Right lung (tissue), 5 donors: ENCODE results near the gene KCTD17. TPM values are rescaled to one million over a fixed set of nuclear protein-coding genes. Genes with fewer than 3 reads are reported as not detected.

Source experiments
- DNase-seq, 2 donors: peaks; one replicate each; pipeline ENCODE4 v3.0.0-alpha.2; 2013
- polyA plus RNA-seq, 5 donors: library from polyadenylated mRNA; unstranded; fragments of 120-200 nt; gene quantifications; one replicate each; pipeline versions ENCODE4 v1.2.1 to v1.2.3, GENCODE V29; 2013; ENCODE audit warnings: inconsistent platforms in 1 of 5, low replicate concordance in 1 of 5; ENCODE audit not compliant: insufficient read length in 5 of 5, insufficient read depth in 1 of 5

Gene KCTD17
- polyA plus RNA-seq, 5 donors, result 24.5 to 38.0 (median 27.3) TPM

DNA sequence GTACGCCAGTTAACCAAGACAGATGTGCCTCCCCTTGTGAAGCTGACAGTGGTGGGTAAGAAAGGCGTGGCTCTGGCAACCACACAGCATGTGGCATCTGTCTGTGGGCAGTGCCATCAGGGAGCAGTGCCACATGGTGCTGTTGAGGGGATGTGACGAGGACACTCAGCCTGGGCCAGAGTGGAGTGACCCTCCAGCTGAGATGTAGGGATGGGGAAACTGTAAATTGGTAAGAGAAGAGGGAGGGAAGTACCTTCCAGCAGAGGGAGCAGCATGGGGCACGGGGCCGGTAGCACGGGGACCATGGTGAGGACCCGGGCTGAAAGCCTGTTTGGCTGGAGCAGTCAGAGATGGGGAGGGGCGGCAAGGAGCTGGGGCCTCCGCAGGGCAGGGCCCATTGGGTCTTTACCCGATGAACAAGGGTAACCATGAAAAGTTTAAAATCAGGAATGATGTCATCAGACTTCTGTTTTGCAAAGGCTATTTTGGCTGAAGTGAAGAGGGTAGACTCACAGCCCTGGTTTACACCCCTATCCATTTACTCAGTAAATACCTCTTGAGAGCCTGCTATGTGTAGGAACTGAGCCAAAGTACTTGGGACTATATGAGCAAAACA lies 47.5 kb downstream of the KCTD17 start:
- DNase-seq, result peak in 1 of 2 donors; percentile 38

DNA sequence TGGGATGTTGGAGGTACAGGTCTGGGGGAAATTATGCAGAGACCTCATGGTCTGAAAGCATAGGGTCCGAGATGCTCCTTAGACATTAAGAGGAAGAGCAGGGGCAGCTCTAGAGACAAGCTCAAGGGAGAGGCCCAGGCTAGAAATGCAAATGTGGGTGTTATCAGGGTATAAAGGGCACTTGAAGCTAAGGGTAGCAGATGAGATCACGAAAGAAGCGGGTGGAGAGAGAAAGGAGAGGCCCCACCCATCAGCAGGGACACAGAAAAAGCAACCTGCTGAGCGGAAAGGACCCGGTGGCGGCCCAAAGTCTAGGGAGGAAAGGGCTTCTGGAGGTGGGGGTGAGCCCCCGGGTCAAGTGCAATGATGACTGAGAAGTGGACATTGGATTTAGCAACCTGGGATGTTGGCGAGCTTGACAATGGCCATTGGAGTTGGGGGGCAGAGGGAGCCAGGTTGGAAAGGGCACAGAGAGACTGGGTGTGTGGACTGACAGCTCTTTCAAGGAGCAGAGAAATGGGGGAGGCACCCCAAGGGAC lies 49.1 kb downstream of the KCTD17 start:
- no peak for DNase-seq

DNA sequence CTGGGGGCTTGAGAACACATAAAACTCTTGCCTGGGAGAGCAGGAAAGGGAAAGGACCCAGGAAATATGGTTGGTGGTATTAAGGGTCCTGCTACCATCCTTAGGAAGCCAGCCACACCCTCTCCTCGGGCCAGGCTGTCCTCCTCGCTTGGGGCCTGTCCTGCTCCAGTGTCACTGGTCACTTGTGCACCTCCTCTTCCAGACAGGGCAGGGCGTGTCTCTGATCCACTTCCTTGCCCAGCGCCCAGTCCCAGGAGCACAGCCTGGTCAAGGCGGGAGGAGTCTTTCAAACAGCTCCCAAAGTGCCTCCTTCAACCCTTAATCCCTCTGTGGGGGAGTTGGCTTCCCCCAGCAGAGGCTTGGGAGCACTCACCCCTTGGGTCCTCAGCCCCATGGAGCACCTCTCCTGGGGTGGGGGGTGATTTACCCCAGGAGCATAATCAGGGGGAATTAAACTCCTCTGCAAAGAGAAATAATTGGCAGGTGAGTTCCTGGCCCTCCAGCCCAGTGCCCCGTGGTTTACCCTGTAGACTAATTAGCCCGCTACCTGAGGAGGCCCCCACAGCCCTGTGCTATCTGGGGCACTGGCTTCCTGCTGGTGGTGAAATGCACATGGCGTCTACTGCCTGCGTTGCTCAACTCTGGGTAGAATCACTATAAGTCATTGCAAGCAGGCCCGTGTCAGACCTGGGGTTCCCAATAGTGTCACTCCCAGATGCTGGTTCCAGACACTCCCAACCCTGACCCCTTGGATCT lies 49.9 kb downstream of the KCTD17 start:
- DNase-seq, result no peak

DNA sequence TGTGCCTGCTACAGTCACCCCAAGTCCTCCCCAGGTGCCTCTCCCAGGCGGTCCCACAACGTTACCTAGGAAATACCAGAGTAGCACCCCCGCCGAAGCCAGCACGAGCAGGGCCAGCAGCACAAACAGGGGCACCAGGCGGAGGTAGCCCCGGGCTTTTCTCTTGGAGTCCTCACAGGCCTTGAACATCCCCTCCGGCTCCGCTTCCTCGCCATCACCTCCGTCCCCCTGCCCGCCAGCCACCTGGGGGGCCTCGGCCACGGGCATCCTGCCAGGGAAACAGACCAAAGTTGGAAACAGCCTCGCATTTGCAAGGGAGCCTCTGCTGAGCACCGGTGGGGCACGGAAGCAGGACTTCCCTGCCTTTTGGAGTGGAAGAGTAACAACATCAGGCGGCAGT lies 51.6 kb downstream of the KCTD17 start:
- no peak for DNase-seq

DNA sequence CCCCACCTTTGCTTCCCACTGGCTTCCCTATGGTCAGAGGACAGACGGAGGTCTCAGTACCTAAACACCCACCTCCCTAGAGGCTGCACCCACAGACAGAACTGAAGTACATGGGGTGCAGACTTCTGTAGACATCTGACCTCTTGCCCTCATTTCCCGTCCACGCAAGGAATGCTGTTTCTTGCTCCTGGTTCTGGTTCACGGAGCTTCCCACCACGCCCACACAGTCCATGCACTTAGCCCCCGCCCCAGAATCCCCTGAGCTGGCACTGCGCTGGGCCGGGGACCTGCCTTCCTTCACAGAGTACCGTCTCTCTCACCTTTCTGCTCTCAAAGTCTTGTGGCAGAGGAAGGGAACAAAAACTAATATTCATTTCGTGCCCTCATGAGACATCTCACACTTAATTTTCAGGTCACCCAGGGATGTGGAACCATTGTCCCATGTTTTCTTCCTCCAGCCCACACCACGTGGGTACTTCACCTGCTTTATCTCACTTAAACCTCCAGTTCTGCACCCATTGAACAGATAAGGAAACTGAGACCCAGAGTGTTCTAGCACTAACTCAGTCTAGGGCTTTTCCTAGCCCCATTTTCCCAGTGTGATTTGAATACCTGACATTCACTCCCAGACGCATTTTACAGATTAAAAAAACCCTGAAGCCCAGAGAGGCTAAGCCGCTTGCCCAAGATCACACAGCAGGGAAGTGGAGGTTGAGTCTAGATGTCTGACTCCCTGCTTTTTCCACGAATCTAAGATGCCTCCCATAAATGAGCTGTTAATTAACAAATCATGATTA lies 52.3 kb downstream of the KCTD17 start:
- DNase-seq, result no peak

DNA sequence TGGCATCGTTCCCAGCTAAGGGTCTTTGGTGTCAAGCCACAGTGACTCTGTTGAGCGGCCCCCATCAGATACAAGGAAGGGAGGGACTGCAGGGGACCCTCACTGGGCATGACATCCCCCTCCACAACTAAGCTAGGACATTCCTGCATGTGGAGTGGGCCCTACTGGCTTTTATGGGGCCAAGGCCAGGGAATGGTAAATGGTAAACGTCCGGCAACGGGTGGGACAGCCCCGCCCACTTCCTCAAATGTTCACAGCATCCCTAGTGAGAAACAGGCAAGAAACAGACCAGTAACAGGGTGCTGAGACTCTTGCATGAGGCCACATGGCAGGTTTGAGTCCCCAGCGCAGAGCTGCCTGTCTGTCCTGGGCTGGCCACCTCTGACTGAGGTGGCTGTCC lies 53.6 kb downstream of the KCTD17 start:
- no peak for DNase-seq

DNA sequence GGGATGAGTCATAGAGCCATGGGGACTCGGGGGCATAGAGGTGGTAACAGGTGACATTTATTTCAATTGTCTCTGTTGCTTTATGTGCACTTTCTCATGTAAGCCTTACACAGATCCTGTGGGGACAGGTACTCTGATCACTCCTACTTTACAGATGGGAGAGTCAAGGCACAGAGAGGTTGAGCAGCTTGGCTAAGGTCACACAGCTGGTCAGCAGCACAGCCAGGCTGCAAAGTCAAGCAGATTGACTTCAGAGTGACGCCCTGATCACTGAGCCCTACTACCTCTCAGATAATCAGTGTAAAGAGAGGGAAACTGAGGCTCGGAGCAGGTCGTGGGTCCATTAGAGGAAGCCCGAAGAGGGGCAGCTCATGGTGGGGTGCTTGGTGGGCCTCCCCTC lies 54.4 kb downstream of the KCTD17 start:
- no peak for DNase-seq

DNA sequence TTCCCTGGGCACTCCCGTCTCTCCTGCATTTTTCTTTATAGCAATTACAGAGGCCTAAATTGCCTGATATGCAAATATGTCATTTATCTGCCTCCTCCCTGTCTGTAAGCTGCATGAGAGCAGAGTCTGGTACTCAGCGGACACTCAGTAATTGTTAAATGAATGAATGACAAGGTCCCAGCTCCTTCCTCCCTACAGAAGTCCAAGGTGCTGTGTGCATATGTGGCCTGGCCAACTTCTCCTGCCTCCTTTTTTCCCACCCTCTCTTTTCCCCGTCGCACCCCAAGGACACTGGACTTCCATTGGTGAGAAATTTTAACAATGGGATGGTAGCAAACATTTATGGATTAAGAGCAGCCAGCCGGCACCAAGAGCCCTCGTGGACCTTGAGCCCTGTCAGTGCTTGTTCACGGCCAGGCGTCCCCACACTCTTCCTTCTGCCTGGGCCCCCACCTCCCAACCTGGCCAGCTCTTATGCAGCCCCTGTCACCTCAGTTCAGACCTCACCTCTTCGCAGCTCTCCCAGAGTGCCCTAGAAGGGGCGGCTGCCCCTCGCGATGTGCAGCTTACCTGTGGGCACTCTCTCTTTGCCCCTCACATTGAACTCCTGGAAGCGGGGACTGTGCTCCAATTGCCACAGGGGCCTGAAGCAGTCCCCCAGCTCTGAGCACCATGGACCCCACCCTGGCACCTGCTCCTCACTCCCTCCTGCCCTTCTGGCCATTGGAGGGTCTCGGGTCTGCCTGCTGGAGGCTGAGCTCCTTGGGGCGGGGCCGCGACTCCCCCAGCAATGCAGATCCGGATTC lies 56.5 kb downstream of the KCTD17 start:
- DNase-seq, result no peak

DNA sequence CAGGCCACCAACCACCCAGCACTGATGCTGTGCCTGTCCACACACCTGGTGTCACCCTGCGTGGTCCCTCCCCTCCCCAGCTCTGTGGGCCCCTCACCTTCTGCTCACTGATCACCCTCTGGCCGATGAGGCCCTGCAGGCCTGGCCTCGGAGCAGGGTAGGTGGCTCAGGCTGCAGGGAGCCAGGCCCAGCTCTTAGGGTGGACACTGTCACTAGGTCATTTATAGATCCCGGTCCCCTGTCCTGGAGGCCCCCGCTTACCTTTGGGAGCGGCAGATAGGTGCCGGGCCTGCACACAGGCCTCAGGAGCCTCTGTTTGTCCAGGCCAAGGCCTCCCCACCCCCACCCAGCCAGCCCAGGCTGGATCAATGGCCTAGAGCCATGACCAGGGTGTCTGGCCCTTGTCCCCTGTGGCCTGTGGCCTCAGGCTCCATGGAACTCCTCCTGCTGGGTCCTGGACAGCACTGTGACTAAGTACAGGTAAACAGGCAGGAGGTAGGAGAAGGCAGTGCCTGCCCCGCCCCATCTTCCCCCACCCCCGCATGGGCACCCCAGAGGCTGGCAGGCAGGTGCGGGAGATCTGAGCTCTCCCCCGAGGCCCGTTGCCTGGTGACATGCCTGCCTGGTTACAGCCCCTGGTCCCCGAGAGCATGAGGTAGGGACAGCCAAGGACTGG lies 57.8 kb downstream of the KCTD17 start, which contains the start of gene TMPRSS6:
TSS of gene TMPRSS6 (minus strand) at position 472 of the 676 bp plus-strand sequence. CDS start 6,296 bp downstream, outside the sequence.
- no peak for DNase-seq

DNA sequence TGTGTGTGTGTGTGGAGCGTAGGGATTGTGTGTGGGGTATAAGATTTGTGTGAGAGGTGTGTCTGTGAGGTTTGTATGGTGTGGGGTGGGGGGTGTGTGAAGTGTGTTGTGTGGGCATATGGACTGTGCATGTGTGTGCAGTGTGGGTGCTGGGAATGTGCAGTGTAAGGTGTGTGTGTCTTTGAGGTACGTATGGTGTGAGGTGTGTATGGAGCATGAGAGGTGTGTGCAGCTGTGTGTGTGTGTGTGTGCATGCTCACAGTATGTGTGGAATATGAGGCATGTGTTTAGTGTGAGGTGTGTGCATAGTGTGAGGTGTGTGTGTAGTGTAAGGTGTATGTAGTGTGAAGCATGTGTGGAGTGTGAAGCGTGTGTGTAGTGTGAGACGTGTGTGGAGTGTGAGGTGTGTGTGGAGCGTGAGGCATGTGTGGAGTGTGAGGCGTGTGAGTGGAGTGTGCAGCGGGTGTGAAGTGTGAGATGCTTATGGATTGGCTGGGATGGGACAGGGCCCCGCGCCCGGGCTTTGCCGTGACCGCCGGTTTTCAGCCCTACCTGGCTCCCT lies 59.7 kb downstream of the KCTD17 start:
- no peak for DNase-seq

DNA sequence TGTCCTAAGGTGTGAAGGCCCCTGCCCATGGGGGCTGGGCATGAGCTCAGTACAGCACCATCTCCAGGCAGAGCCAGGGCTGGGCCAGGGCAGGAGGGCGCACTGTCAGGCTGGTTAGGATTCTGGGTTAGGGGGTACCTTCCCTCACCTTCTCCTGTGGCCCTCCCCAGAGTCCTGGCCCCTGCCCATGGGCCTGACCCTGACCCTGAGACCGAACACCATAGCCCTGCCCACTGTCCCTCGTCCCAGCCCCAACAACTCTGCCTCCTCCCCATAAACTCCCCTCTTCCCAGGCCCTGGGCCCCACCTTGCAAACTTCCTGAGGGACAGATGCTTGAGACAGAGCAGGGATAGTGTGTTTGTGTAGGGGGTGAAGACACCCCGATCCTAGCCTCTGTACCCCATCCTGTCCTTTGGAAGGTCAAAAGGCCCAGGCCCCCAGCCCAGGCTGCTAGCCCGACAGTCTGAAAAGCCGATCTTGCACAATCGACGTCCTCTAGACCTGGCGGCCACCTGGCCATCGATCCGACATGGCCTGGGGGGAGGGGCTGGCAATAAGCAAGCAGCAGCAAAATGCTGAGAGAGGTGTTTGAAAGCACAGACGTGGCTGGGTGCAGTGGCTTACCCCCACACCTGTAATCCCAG lies 60.7 kb downstream of the KCTD17 start:
- DNase-seq, result no peak

Other genes with a start within 250 kb of the KCTD17 start
- 1 to 10 TPM in 1 of 5 donors, under 1 TPM in 1, not detected in 3; 0.55 to 1.0 TPM for gene PVALB, start 234.7 kb upstream of the KCTD17 start, polyA plus RNA-seq
- gene NCF4, start 190.7 kb upstream of the KCTD17 start, polyA plus RNA-seq, result 1 to 10 TPM; 2.7 to 5.0 (median 3.6) TPM
- gene CSF2RB, start 138.1 kb upstream of the KCTD17 start, polyA plus RNA-seq, result 1 to 10 TPM; 2.7 to 4.1 (median 3.6) TPM
- 10 to 100 TPM; 13.8 to 31.4 (median 17.4) TPM for gene TST, start 32.3 kb upstream of the KCTD17 start, polyA plus RNA-seq
- 10 to 100 TPM; 33.7 to 82.8 (median 47.3) TPM for gene MPST, start 32.0 kb upstream of the KCTD17 start, polyA plus RNA-seq
- under 1 TPM; 0.36 to 0.79 (median 0.61) TPM for gene TMPRSS6, start 58.0 kb downstream of the KCTD17 start, polyA plus RNA-seq
- gene IL2RB, start 98.2 kb downstream of the KCTD17 start, polyA plus RNA-seq, result 1 to 10 TPM; 1.9 to 3.2 (median 2.3) TPM
- gene C1QTNF6, start 136.5 kb downstream of the KCTD17 start, polyA plus RNA-seq, result 10 to 100 TPM; 24.5 to 25.0 (median 24.9) TPM
- gene SSTR3, start 160.7 kb downstream of the KCTD17 start, polyA plus RNA-seq, result under 1 TPM; 0.05 to 0.10 (median 0.08) TPM
- gene RAC2, start 192.5 kb downstream of the KCTD17 start, polyA plus RNA-seq, result 10 to 100 TPM in 2 of 5 donors, 1 to 10 TPM in 3; 6.7 to 11.6 (median 8.1) TPM
- gene CYTH4, start 230.8 kb downstream of the KCTD17 start, polyA plus RNA-seq, result 1 to 10 TPM; 4.5 to 6.0 (median 5.2) TPM